ENCODE results near the gene TUBA1C.

The TUBA1C gene

GRCh38 chr12:49283541-49284429, 18.9 kb downstream of the TUBA1C start:
- no peak for DNase-seq (ENCODE audit: low spot score)

GRCh38 chr12:49284672-49285071, 19.8 kb downstream of the TUBA1C start:
- DNase-seq (ENCODE audit: low spot score), result no peak

- DNase-seq (ENCODE audit: low spot score), result no peak
Observed at GRCh38 chr12:49287876-49288275, 23.0 kb downstream of the TUBA1C start.

GRCh38 chr12:49288412-49288853, 23.6 kb downstream of the TUBA1C start:
- DNase-seq (ENCODE audit: low spot score), result peak; percentile 78

- DNase-seq (ENCODE audit: low spot score), result no peak
Observed at GRCh38 chr12:49288922-49289555, 24.2 kb downstream of the TUBA1C start.

- DNase-seq (ENCODE audit: low spot score), result no peak
Observed at GRCh38 chr12:49292729-49293055, 27.8 kb downstream of the TUBA1C start.

GRCh38 chr12:49293056-49293956, 28.4 kb downstream of the TUBA1C start:
- peak; percentile 63 for DNase-seq (ENCODE audit: low spot score)

- no peak for DNase-seq (ENCODE audit: low spot score)
Observed at GRCh38 chr12:49294086-49294803, 29.4 kb downstream of the TUBA1C start.

- no peak for DNase-seq (ENCODE audit: low spot score)
Observed at GRCh38 chr12:49294804-49295081, 29.9 kb downstream of the TUBA1C start.

GRCh38 chr12:49295082-49295936, 30.4 kb downstream of the TUBA1C start, which contains the start of gene PRPH:
Gene PRPH, plus strand, starts transcription at chr12:49295147. Its CDS starts 54 bp downstream, at chr12:49295201.
- DNase-seq (ENCODE audit: low spot score), result peak; percentile 73

GRCh38 chr12:49296034-49296835, 31.4 kb downstream of the TUBA1C start:
- DNase-seq (ENCODE audit: low spot score), result peak; percentile 84

GRCh38 chr12:49296836-49297694, 32.2 kb downstream of the TUBA1C start:
- peak; percentile 85 for DNase-seq (ENCODE audit: low spot score)

GRCh38 chr12:49297695-49298060, 32.8 kb downstream of the TUBA1C start:
- DNase-seq (ENCODE audit: low spot score), result no peak

- no peak for DNase-seq (ENCODE audit: low spot score)
Observed at GRCh38 chr12:49298160-49298559, 33.3 kb downstream of the TUBA1C start.

GRCh38 chr12:49301760-49302159, 36.9 kb downstream of the TUBA1C start:
- no peak for DNase-seq (ENCODE audit: low spot score)

- no peak for DNase-seq (ENCODE audit: low spot score)
Observed at GRCh38 chr12:49304161-49304560, 39.3 kb downstream of the TUBA1C start.

GRCh38 chr12:49305762-49306510, 41.1 kb downstream of the TUBA1C start:
- no peak for DNase-seq (ENCODE audit: low spot score)

GRCh38 chr12:49309386-49309785, 44.5 kb downstream of the TUBA1C start:
- no peak for DNase-seq (ENCODE audit: low spot score)

All from ecto neural progenitor cell (in vitro differentiated cells).